Measurements from ENCODE around the gene TMEM39A. TPM values are rescaled to one million over a fixed set of nuclear protein-coding genes. Genes with fewer than 3 reads are reported as not detected.

Gene TMEM39A
- polyA plus RNA-seq, 3 donors: 9.6 to 12.2 (median 11.6) TPM

GRCh38 chr3:119418641-119419040 lies 44.8 kb downstream of the TMEM39A start:
- no peak overlapping the region for H3K27ac Mint-ChIP-seq
- H3K4me3 Mint-ChIP-seq: no peak overlapping the region
- Histone ChIP-seq H3K4me2 (replicated peaks; ENCODE audit: extremely low read depth, low read length, poor library complexity, severe bottlenecking) (no peak overlapping the region), H3K27ac (ENCODE audit: low read depth in 1 of 2, low read length in 2 of 2) (no peak overlapping the region), H3K4me1 (ENCODE audit: control insufficient read depth in 1 of 2, insufficient read depth in 2 of 2, low read length in 2 of 2) (no peaks in the 10 kb centered on the region), H3K4me3 (replicated peaks in 1 of 3; ENCODE audit: low read depth in 2 of 3, low read length in 3 of 3) (no peak overlapping the region), H3K36me3 (replicated peaks in 1 of 2; ENCODE audit: control insufficient read depth in 1 of 2, insufficient read depth in 2 of 2, low read length in 2 of 2) (peaks cover 25 to 49% of the 10 kb centered on the region in 2 donors), H3K79me2 (ENCODE audit: insufficient read depth, low read length) (no peaks in the 10 kb centered on the region), H2AFZ (ENCODE audit: insufficient read depth, low read depth, low read length, poor library complexity, severe bottlenecking) (no peak overlapping the region), H3K9me3 (replicated peaks in 1 of 2; ENCODE audit: control insufficient read depth in 1 of 2, insufficient read depth in 1 of 2, low read length in 2 of 2) (no peaks in the 10 kb centered on the region), H3K9ac (ENCODE audit: insufficient read depth, low read length, poor library complexity, severe bottlenecking) (no peak overlapping the region), H4K20me1 (ENCODE audit: insufficient read depth, low read length) (no peaks in the 10 kb centered on the region), H3K27me3 (ENCODE audit: control insufficient read depth in 2 of 2, insufficient read depth in 2 of 2, low read length in 2 of 2) (no peaks in the 10 kb centered on the region)
- TF ChIP-seq, protein P1, sequence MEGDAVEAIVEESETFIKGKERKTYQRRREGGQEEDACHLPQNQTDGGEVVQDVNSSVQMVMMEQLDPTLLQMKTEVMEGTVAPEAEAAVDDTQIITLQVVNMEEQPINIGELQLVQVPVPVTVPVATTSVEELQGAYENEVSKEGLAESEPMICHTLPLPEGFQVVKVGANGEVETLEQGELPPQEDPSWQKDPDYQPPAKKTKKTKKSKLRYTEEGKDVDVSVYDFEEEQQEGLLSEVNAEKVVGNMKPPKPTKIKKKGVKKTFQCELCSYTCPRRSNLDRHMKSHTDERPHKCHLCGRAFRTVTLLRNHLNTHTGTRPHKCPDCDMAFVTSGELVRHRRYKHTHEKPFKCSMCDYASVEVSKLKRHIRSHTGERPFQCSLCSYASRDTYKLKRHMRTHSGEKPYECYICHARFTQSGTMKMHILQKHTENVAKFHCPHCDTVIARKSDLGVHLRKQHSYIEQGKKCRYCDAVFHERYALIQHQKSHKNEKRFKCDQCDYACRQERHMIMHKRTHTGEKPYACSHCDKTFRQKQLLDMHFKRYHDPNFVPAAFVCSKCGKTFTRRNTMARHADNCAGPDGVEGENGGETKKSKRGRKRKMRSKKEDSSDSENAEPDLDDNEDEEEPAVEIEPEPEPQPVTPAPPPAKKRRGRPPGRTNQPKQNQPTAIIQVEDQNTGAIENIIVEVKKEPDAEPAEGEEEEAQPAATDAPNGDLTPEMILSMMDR (IDR thresholded peaks at IDR 0.05): no peak
- no peaks in the 10 kb centered on the region for H3K27me3 Mint-ChIP-seq (ENCODE audit: low read depth in 3 of 3)
- peaks cover 0 to 5% (median 0%) of the 10 kb centered on the region in 7 donors for H3K9me3 Mint-ChIP-seq
- DNase-seq: no peak
- H3K4me1 Mint-ChIP-seq: no peaks in the 10 kb centered on the region
- intact Hi-C loops (cut with micrococcal nuclease): no loop called here
- peaks cover 41 to 42% of the 10 kb centered on the region in 2 donors for H3K36me3 Mint-ChIP-seq

DNA sequence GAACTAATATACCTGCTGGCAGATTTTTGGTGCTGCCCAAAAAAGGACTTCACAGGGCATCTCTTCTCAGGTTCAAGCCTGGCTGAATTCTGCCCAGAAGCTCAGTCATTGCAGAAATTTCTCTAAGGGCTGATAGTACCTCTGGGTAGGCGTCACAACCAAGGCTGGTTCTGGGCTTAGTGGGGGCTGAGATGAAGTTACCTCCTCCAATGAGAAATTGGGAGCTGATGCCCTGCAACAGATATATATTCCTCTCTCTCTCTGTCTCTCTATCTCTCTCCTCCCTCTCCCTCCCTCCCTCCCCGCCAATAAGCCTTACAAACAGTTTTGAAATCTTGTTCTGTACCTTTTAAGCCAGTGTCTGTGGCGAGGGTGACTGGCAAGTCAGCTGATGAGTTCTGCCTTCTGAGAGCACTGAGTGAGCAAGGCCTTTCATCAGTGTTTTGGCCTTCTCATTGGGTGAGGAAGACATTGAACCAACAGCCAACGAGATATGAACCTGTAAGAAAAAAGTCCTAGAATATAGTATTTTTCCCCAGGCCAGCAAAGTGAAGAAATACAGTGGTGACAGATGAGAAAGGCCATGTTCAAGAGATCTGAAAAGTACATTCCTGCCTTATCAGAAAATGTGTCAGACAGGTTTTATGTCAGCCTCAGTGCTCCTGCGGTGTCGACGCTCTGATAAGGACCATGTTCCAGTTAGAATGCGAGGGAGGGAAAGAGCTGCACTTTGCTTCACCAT lies 45.5 kb downstream of the TMEM39A start:
- Histone ChIP-seq H4K20me1 (ENCODE audit: insufficient read depth, low read length) (no peaks in the 10 kb centered on the region), H3K79me2 (ENCODE audit: insufficient read depth, low read length) (no peaks in the 10 kb centered on the region), H3K4me3 (replicated peaks in 1 of 3; ENCODE audit: low read depth in 2 of 3, low read length in 3 of 3) (no peak overlapping the region), H3K27me3 (ENCODE audit: control insufficient read depth in 2 of 2, insufficient read depth in 2 of 2, low read length in 2 of 2) (no peaks in the 10 kb centered on the region), H3K27ac (ENCODE audit: low read depth in 1 of 2, low read length in 2 of 2) (no peak overlapping the region), H3K4me1 (ENCODE audit: control insufficient read depth in 1 of 2, insufficient read depth in 2 of 2, low read length in 2 of 2) (no peaks in the 10 kb centered on the region), H3K36me3 (replicated peaks in 1 of 2; ENCODE audit: control insufficient read depth in 1 of 2, insufficient read depth in 2 of 2, low read length in 2 of 2) (peaks cover 27 to 55% of the 10 kb centered on the region in 2 donors), H3K4me2 (replicated peaks; ENCODE audit: extremely low read depth, low read length, poor library complexity, severe bottlenecking) (no peak overlapping the region), H3K9me3 (replicated peaks in 1 of 2; ENCODE audit: control insufficient read depth in 1 of 2, insufficient read depth in 1 of 2, low read length in 2 of 2) (no peaks in the 10 kb centered on the region), H2AFZ (ENCODE audit: insufficient read depth, low read depth, low read length, poor library complexity, severe bottlenecking) (no peak overlapping the region), H3K9ac (ENCODE audit: insufficient read depth, low read length, poor library complexity, severe bottlenecking) (no peak overlapping the region)
- Mint-ChIP-seq H3K27me3 (ENCODE audit: low read depth in 3 of 3) (no peaks in the 10 kb centered on the region), H3K4me1 (no peaks in the 10 kb centered on the region), H3K9me3 (peaks cover 0 to 4% (median 0%) of the 10 kb centered on the region in 7 donors), H3K27ac (no peak overlapping the region), H3K4me3 (no peak overlapping the region), H3K36me3 (peaks cover 42 to 45% of the 10 kb centered on the region in 2 donors)
- no peak for DNase-seq
- WGBS (ENCODE audit: insufficient coverage): 89% methylated on average over 1 of the region's 8 CpGs
- TF ChIP-seq, protein P1 (IDR thresholded peaks at IDR 0.05): no peak
- intact Hi-C loops (cut with micrococcal nuclease): no loop called here

Measured in CD14-positive monocyte (primary cell).